ENCODE measurements around the gene SBF2.

The SBF2 gene

DNA sequence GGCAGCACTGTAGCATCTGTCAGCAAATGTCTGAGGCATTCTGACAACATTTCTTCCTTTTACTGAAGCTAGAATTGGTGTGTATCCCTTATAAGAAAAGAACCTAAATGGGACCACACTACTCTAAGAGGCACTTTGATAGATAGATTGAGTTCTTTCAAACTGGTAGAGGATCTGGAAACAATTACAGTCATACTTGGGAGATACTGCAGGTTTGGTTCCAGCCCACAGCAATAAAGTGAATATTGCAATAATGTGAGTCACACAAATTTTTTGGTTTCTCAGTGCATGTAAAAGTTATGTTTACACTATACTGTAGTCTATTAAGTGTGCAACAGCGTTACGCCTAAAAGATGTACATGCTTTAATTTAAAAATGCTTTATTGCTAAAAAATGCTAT, 96.9 kb downstream of the SBF2 start:
- Histone ChIP-seq H3K4me3 (ENCODE audit: low read depth, low read length) (no peak overlapping the region), H3K9me3 (ENCODE audit: control insufficient read depth, insufficient read depth, low read length) (no peaks in the 10 kb centered on the region), H3K36me3 (ENCODE audit: control insufficient read depth, insufficient read depth, low read length) (no peaks in the 10 kb centered on the region), H3K27me3 (ENCODE audit: control insufficient read depth, insufficient read depth, low read length) (no peaks in the 10 kb centered on the region), H3K4me1 (ENCODE audit: control insufficient read depth, insufficient read depth, low read length) (no peaks in the 10 kb centered on the region), H3K9ac (ENCODE audit: low read depth, low read length) (no peak overlapping the region)

DNA sequence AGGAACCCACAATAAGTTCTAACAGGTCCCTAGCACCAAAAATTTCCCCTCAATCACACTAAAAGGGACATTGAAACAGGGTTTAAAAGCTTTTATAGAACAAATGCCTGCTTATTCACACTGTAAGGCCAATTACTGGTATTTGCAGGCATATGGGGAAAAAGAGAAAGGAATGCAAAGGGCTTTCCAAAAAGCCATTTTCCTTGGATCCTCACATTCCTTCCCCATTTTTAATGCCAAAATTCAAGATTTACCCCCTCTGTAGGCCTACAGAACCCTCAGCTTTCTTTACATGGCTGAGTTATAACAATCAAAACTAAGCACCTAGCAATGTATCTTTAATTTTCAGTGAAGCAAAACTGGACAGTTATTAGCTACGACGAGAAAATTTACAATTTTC, 102.0 kb downstream of the SBF2 start:
- Histone ChIP-seq H3K4me1 (ENCODE audit: control insufficient read depth, insufficient read depth, low read length) (peaks cover 5% of the 10 kb centered on the region), H3K4me3 (ENCODE audit: low read depth, low read length) (no peak overlapping the region), H3K9me3 (ENCODE audit: control insufficient read depth, insufficient read depth, low read length) (no peaks in the 10 kb centered on the region), H3K9ac (ENCODE audit: low read depth, low read length) (no peak overlapping the region), H3K27me3 (ENCODE audit: control insufficient read depth, insufficient read depth, low read length) (no peaks in the 10 kb centered on the region), H3K36me3 (ENCODE audit: control insufficient read depth, insufficient read depth, low read length) (no peaks in the 10 kb centered on the region)

DNA sequence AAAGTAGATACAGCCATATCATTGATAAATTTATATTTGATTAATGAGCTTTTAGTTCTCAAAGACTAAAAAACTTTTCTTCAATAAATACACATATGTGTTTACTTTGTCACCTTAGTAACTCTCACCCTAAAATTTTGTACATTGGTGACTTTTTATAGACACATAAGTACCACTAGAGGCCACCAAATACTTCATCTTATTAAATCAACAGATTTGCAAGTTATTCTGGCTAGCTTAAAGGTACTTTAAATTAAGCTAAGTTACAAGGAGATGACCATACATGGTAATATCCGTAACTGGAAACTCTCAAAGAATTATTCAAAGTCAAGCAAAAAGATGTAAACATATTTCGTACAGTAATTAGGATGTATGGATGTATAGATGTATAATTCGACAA, 112.2 kb downstream of the SBF2 start:
- Histone ChIP-seq H3K9ac (ENCODE audit: low read depth, low read length) (no peak overlapping the region), H3K9me3 (ENCODE audit: control insufficient read depth, insufficient read depth, low read length) (no peaks in the 10 kb centered on the region), H3K27me3 (ENCODE audit: control insufficient read depth, insufficient read depth, low read length) (no peaks in the 10 kb centered on the region), H3K36me3 (ENCODE audit: control insufficient read depth, insufficient read depth, low read length) (no peaks in the 10 kb centered on the region), H3K4me1 (ENCODE audit: control insufficient read depth, insufficient read depth, low read length) (no peaks in the 10 kb centered on the region), H3K4me3 (ENCODE audit: low read depth, low read length) (no peak overlapping the region)

DNA sequence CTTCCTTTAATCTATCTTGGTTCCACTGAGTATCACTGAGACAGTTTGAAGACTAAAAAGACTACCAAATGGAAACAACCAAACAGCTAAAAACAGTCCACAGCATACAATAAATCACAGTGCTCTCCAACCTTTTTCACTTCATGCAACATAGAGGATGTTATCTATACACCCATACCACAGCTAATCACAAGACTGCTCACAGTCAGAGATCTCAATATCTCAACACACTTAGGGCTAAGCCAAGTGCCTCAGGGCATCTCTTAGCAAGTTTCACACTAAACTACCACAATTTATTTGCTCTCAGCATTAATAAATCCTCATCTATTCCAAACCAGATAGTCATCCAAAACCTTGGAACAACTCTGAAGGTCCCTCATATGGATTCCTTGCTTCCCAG, 129.4 kb downstream of the SBF2 start:
- Histone ChIP-seq H3K4me1 (ENCODE audit: control insufficient read depth, insufficient read depth, low read length) (no peaks in the 10 kb centered on the region), H3K4me3 (ENCODE audit: low read depth, low read length) (no peak overlapping the region), H3K9ac (ENCODE audit: low read depth, low read length) (no peak overlapping the region), H3K27me3 (ENCODE audit: control insufficient read depth, insufficient read depth, low read length) (no peaks in the 10 kb centered on the region), H3K36me3 (ENCODE audit: control insufficient read depth, insufficient read depth, low read length) (no peaks in the 10 kb centered on the region), H3K9me3 (ENCODE audit: control insufficient read depth, insufficient read depth, low read length) (no peaks in the 10 kb centered on the region)

DNA sequence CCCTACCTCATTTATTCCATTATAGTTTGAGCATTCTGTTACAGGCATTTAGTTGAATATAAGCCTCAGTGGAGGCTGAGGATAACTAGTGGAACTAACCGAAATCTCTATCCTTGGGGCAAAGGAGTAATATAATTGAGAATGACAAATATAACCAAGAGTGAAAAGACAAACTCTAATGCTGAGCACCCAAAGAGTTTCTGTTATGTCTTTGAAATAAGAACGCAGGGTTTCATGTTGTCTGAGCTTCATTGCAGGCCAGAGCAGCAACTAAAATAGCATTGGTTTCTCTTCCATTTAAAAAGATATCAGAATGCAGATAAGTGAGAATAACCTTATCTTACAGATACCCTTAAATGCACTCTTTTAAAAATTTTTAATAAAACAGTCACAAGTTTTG, 131.8 kb downstream of the SBF2 start:
- H3K9ac ChIP-seq (ENCODE audit: low read depth, low read length), result no peak overlapping the region
- no peaks in the 10 kb centered on the region for H3K9me3 ChIP-seq (ENCODE audit: control insufficient read depth, insufficient read depth, low read length)
- H3K36me3 ChIP-seq (ENCODE audit: control insufficient read depth, insufficient read depth, low read length), result no peaks in the 10 kb centered on the region
- H3K27me3 ChIP-seq (ENCODE audit: control insufficient read depth, insufficient read depth, low read length), result no peaks in the 10 kb centered on the region
- H3K4me3 ChIP-seq (ENCODE audit: low read depth, low read length), result no peak overlapping the region
- H3K4me1 ChIP-seq (ENCODE audit: control insufficient read depth, insufficient read depth, low read length), result no peaks in the 10 kb centered on the region

DNA sequence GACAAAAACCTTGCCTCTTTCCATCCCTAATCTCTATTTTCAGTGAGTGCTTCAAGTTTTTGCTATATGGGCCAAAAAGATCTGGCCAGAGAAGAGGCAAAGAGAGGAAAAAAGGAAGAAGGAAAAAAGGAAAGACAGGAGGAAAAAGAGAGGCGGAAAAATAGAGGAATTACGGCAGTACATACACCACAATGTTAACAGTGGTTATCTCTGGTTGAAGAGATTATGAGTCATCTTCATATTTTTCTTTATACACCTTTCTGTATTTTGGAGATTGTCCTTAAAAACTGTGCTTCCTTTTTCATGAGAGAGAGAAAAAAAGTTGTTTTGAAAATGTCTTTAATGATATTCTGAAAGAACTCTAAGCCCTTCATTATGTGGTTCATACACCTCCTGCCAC, 133.7 kb downstream of the SBF2 start:
- H3K9ac ChIP-seq (ENCODE audit: low read depth, low read length), result no peak overlapping the region
- H3K9me3 ChIP-seq (ENCODE audit: control insufficient read depth, insufficient read depth, low read length), result no peaks in the 10 kb centered on the region
- H3K4me1 ChIP-seq (ENCODE audit: control insufficient read depth, insufficient read depth, low read length), result no peaks in the 10 kb centered on the region
- no peaks in the 10 kb centered on the region for H3K27me3 ChIP-seq (ENCODE audit: control insufficient read depth, insufficient read depth, low read length)
- no peaks in the 10 kb centered on the region for H3K36me3 ChIP-seq (ENCODE audit: control insufficient read depth, insufficient read depth, low read length)
- no peak overlapping the region for H3K4me3 ChIP-seq (ENCODE audit: low read depth, low read length)

DNA sequence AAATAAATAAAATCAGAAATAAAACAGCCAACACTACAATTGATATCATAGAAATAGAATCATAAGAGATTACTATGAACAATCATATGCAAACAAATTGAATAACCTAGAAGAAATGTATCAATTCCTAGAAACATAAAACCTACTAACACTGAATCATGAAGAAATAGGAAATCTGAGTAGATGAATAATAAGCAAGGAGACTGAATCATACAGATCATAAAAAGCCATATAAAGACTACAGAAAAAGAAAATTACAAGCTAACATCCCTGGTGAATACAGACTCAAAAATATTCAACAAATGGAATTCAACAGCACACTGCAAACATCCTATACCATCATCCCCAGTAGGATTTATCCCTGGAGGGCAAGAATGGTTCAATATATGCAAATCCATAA, 135.6 kb downstream of the SBF2 start:
- no peaks in the 10 kb centered on the region for H3K9me3 ChIP-seq (ENCODE audit: control insufficient read depth, insufficient read depth, low read length)
- H3K4me1 ChIP-seq (ENCODE audit: control insufficient read depth, insufficient read depth, low read length), result no peaks in the 10 kb centered on the region
- no peak overlapping the region for H3K9ac ChIP-seq (ENCODE audit: low read depth, low read length)
- H3K36me3 ChIP-seq (ENCODE audit: control insufficient read depth, insufficient read depth, low read length), result no peaks in the 10 kb centered on the region
- H3K27me3 ChIP-seq (ENCODE audit: control insufficient read depth, insufficient read depth, low read length), result no peaks in the 10 kb centered on the region
- H3K4me3 ChIP-seq (ENCODE audit: low read depth, low read length), result no peak overlapping the region

DNA sequence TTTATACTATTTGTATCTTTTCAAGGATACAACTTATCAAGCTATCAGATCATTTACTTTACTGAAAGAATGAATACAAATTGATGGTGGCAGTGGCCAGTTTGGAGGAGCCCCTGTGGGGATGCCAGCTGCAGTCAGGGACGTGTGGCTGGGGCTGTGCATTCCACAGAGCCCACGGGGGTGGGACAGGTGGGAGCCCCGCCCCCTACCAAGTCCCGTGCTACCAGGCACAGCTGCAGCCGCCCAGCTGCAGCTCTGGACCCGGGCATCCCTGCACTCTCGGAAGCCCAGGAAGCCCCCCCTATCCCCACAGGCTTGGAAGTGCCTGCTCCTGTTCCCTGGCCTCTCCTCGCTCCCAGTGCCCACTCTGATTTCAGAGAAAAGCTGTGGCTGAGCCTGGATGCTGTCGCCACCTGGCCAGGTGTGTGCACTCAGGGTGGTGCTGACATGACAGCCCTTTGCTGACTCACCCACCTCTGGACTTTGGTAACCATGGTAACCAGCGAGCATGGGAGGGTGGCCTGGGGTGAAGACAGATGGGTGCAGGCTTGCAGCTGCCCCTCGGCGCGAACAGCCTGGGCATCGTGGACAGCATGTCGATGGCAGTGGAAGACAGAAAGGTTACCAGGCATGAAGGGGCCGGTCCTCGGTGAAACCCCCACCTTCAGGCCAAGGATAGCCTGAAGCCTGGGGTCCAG, 138.1 kb downstream of the SBF2 start:
- Histone ChIP-seq H3K36me3 (ENCODE audit: control insufficient read depth, insufficient read depth, low read length) (no peaks in the 10 kb centered on the region), H3K4me3 (ENCODE audit: low read depth, low read length) (no peak overlapping the region), H3K9me3 (ENCODE audit: control insufficient read depth, insufficient read depth, low read length) (no peaks in the 10 kb centered on the region), H3K27me3 (ENCODE audit: control insufficient read depth, insufficient read depth, low read length) (no peaks in the 10 kb centered on the region), H3K9ac (ENCODE audit: low read depth, low read length) (no peak overlapping the region), H3K4me1 (ENCODE audit: control insufficient read depth, insufficient read depth, low read length) (no peaks in the 10 kb centered on the region)

DNA sequence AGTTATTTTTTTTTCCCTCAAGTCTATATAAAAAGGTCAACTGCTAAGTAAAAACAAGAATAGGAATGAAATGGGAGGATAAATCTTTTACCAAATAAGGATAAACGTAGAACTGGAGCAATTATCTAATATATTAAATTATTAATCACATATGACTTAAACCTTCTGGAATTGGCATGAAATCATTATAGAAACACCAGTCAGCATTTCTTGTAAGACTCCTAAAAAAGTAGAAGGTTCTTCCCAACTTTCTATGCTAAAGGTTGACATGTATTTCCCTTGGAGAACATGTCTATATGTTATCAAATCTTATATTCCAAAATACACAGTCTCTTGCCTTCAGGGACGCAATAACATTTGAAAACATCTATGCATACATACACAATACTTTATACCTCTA, 143.2 kb downstream of the SBF2 start:
- H3K27me3 ChIP-seq (ENCODE audit: control insufficient read depth, insufficient read depth, low read length), result no peaks in the 10 kb centered on the region
- H3K9ac ChIP-seq (ENCODE audit: low read depth, low read length), result no peak overlapping the region
- H3K36me3 ChIP-seq (ENCODE audit: control insufficient read depth, insufficient read depth, low read length), result no peaks in the 10 kb centered on the region

DNA sequence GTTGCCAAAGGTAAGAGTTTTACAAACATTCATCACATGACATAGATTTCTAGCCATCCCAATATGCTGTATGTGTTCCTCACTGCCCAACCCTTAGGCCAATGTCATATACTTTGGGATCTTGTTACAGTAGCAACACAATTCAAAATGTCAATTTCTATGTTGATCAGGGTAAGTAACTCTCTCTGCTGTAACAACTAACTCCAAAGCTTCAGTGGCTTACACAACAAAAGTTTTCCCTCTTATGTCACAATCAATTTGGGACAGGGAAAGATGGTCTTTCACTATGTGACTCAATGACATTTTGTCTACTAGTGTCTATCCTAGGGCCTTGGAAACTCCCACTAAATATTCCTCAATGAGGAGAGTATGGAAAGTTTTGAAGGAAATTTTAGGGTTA, 144.5 kb downstream of the SBF2 start:
- Histone ChIP-seq H3K36me3 (ENCODE audit: control insufficient read depth, insufficient read depth, low read length) (no peaks in the 10 kb centered on the region), H3K9ac (ENCODE audit: low read depth, low read length) (no peak overlapping the region), H3K4me3 (ENCODE audit: low read depth, low read length) (no peak overlapping the region), H3K27me3 (ENCODE audit: control insufficient read depth, insufficient read depth, low read length) (no peaks in the 10 kb centered on the region), H3K4me1 (ENCODE audit: control insufficient read depth, insufficient read depth, low read length) (no peaks in the 10 kb centered on the region), H3K9me3 (ENCODE audit: control insufficient read depth, insufficient read depth, low read length) (no peaks in the 10 kb centered on the region)

More for the DNA sequence above, 143.2 kb downstream of the SBF2 start:
- Histone ChIP-seq H3K4me1 (ENCODE audit: control insufficient read depth, insufficient read depth, low read length) (no peaks in the 10 kb centered on the region), H3K4me3 (ENCODE audit: low read depth, low read length) (no peak overlapping the region), H3K9me3 (ENCODE audit: control insufficient read depth, insufficient read depth, low read length) (no peaks in the 10 kb centered on the region)

DNA sequence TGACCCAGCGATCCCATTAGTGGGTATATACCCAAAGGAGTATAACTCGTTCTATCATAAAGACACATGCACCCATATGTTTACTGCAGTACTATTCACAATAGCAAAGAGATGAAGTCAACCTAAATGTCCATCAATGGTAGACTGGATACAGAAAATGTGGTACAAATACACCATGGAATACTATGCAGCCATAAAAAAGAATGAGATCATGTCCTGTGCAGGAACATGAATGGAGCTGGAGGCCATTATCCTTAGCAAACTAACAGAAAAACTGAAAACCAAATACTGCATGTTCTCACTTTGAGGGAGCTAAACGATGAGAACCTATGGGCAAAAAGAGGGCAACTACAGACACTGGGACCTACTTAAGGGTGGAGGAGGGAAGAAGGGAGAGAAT, 146.8 kb downstream of the SBF2 start:
- no peak overlapping the region for H3K9ac ChIP-seq (ENCODE audit: low read depth, low read length)
- no peaks in the 10 kb centered on the region for H3K36me3 ChIP-seq (ENCODE audit: control insufficient read depth, insufficient read depth, low read length)
- no peaks in the 10 kb centered on the region for H3K27me3 ChIP-seq (ENCODE audit: control insufficient read depth, insufficient read depth, low read length)
- H3K4me3 ChIP-seq (ENCODE audit: low read depth, low read length), result no peak overlapping the region
- H3K4me1 ChIP-seq (ENCODE audit: control insufficient read depth, insufficient read depth, low read length), result no peaks in the 10 kb centered on the region
- no peaks in the 10 kb centered on the region for H3K9me3 ChIP-seq (ENCODE audit: control insufficient read depth, insufficient read depth, low read length)

DNA sequence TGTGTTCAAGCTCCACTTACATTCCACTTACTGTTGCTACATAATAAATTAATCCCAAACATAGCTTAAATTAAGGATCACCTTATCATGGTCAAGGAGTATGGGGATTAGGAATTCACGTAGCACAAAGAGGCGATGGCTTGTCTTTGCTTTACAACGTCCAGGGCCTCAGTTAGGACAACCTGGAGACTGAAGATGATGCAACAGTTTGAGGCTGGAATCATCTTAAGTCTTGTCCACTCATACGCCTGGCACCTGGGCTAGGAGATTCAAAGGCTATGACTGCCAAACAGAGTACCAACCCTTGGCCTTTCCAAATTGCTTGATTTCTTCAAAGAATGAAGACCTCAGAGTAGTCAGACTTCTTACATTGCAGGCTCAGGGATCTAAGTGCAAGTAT, 149.1 kb downstream of the SBF2 start:
- Histone ChIP-seq H3K27me3 (ENCODE audit: control insufficient read depth, insufficient read depth, low read length) (no peaks in the 10 kb centered on the region), H3K4me1 (ENCODE audit: control insufficient read depth, insufficient read depth, low read length) (peaks cover 4% of the 10 kb centered on the region), H3K36me3 (ENCODE audit: control insufficient read depth, insufficient read depth, low read length) (no peaks in the 10 kb centered on the region), H3K4me3 (ENCODE audit: low read depth, low read length) (no peak overlapping the region), H3K9ac (ENCODE audit: low read depth, low read length) (no peak overlapping the region), H3K9me3 (ENCODE audit: control insufficient read depth, insufficient read depth, low read length) (no peaks in the 10 kb centered on the region)
